ENCODE measurements around the gene LSAMP. TPM values are rescaled to one million over a fixed set of nuclear protein-coding genes. Genes with fewer than 3 reads are reported as not detected.

Gene LSAMP
- total and polyA plus RNA-seq, 2 donors (not counting 3 experiments of a cell fraction or from before 2014, with no cell fraction given) = not detected

DNA sequence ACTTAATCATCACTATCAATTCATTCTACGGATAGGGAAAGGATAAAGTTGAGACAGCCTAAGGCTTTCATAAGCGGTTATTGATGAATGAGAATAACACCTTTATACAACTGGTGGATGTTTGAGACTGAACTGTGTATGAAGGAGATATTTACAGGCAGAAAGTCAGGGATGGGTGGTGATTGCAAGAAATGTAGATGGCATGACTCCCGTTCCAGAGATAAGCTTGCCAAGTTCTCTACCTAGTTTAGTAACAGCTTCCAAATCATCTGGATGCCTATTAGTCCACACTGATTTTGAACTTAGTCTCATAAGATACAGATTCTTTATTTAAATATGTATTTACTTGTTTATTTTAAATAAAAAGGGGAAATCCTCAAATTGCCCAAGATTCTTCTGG, 463.2 kb downstream of the LSAMP start:
- no peaks in the 10 kb centered on the region for H3K79me2 ChIP-seq (ENCODE audit: control insufficient read depth, insufficient read depth, low read length)
- H3K36me3 ChIP-seq (ENCODE audit: control insufficient read depth in 2 of 2, extremely low read depth in 1 of 2, insufficient read depth in 2 of 2, low read length in 2 of 2) = no peaks in the 10 kb centered on the region
- ChIA-PET POLR2A (no interaction called here), CTCF (no interaction called here)
- H3K4me1 ChIP-seq (ENCODE audit: control insufficient read depth, extremely low read depth, insufficient read depth, low read length) = no peaks in the 10 kb centered on the region
- no peaks in the 10 kb centered on the region for H3K27me3 ChIP-seq (ENCODE audit: control insufficient read depth in 2 of 2, insufficient read depth in 2 of 2, low read length in 2 of 2)
- H4K20me1 ChIP-seq (replicated peaks; ENCODE audit: control insufficient read depth, extremely low read depth, insufficient read depth, low read length) = no peaks in the 10 kb centered on the region
- H3K4me2 ChIP-seq (ENCODE audit: insufficient read depth, low read length) = no peak overlapping the region
- dilution Hi-C loops (cut with MboI; ENCODE audit: extremely low pct_ligation_motif_present, low sequenced_read_pairs) = no loop called here
- BruUV-seq (replicated peaks) = no TSS peak
- no peak overlapping the region for H2AFZ ChIP-seq (ENCODE audit: low read depth, low read length)
- DNase-seq (ENCODE audit: low read depth, low spot score) (no peak), FAIRE-seq (no peak)
- TF ChIP-seq, protein P1, sequence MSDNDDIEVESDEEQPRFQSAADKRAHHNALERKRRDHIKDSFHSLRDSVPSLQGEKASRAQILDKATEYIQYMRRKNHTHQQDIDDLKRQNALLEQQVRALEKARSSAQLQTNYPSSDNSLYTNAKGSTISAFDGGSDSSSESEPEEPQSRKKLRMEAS (IDR thresholded peaks at IDR 0.05; ENCODE audit: insufficient read depth, insufficient read length) = no peak
- TF ChIP-seq, protein P2, sequence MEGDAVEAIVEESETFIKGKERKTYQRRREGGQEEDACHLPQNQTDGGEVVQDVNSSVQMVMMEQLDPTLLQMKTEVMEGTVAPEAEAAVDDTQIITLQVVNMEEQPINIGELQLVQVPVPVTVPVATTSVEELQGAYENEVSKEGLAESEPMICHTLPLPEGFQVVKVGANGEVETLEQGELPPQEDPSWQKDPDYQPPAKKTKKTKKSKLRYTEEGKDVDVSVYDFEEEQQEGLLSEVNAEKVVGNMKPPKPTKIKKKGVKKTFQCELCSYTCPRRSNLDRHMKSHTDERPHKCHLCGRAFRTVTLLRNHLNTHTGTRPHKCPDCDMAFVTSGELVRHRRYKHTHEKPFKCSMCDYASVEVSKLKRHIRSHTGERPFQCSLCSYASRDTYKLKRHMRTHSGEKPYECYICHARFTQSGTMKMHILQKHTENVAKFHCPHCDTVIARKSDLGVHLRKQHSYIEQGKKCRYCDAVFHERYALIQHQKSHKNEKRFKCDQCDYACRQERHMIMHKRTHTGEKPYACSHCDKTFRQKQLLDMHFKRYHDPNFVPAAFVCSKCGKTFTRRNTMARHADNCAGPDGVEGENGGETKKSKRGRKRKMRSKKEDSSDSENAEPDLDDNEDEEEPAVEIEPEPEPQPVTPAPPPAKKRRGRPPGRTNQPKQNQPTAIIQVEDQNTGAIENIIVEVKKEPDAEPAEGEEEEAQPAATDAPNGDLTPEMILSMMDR (IDR thresholded peaks at IDR 0.05; ENCODE audit: extremely low read depth in 1 of 2, insufficient read depth in 1 of 2, low read depth in 1 of 2, low read length in 2 of 2) = no peak
- TF ChIP-seq GATA2 (IDR thresholded peaks at IDR 0.05; ENCODE audit: insufficient read depth, insufficient read length, low read depth, low read length) (no peak), POLR2AphosphoS5 (IDR thresholded peaks at IDR 0.05; ENCODE audit: insufficient read depth, low read depth, low read length) (no peak), MYC (IDR thresholded peaks at IDR 0.05; ENCODE audit: low read depth, low read length) (no peak), POLR2A (IDR thresholded peaks at IDR 0.05; ENCODE audit: low read depth, low read length) (no peak), FOS (IDR thresholded peaks at IDR 0.05; ENCODE audit: borderline replicate concordance, insufficient read depth, low read length) (no peak), JUN (IDR thresholded peaks at IDR 0.05; ENCODE audit: borderline replicate concordance, insufficient read depth, insufficient read length, low read depth) (no peak), EZH2 (IDR thresholded peaks at IDR 0.05; ENCODE audit: borderline replicate concordance, low read depth, low read length, severe bottlenecking) (no peak)
- H3K9me3 ChIP-seq (replicated peaks; ENCODE audit: control insufficient read depth, insufficient read depth, low read length) = no peaks in the 10 kb centered on the region
- no peak overlapping the region for H3K9ac ChIP-seq (replicated peaks; ENCODE audit: extremely low read depth, insufficient read depth, low read length)
- H3K4me3 ChIP-seq (replicated peaks in 1 of 3; ENCODE audit: insufficient read depth in 1 of 3, low read depth in 1 of 3, low read length in 3 of 3) = no peak overlapping the region
- H3K27ac ChIP-seq (ENCODE audit: insufficient read depth, low read depth, low read length) = no peak overlapping the region
- intact Hi-C loops (cut with micrococcal nuclease) = no loop called here
- no peaks in the 10 kb centered on the region for H3K9me1 ChIP-seq (replicated peaks; ENCODE audit: control insufficient read depth, extremely low read depth, insufficient read depth, low read length)
